Stimulated activated CD8-positive, alpha-beta memory T cell treated with anti-CD3 and anti-CD28 coated beads, Interleukin-4, amount 100 ng/mL, for 4 hours (primary cell): ENCODE results near the gene UBA3.

Experiments used
- DNase-seq, 2 donors: peaks; one replicate each; pipeline ENCODE4 v3.0.0-alpha.2; 2020; ENCODE audit warnings: low read depth in 2 of 2, low spot score in 1 of 2

Gene UBA3

GRCh38 chr3:69099576-69099975 is 19.4 kb upstream of the UBA3 start:
- DNase-seq: no peak

- no peak for DNase-seq
Measured at GRCh38 chr3:69097407-69098086, 17.4 kb upstream of the UBA3 start.

GRCh38 chr3:69096299-69096698 is 16.1 kb upstream of the UBA3 start:
- DNase-seq: no peak

- no peak for DNase-seq
Measured at GRCh38 chr3:69095636-69096035, 15.5 kb upstream of the UBA3 start.

- no peak for DNase-seq
Measured at GRCh38 chr3:69094467-69095205, 14.5 kb upstream of the UBA3 start.

- DNase-seq: no peak
Measured at GRCh38 chr3:69092030-69092516, 11.9 kb upstream of the UBA3 start.

- no peak for DNase-seq
Measured at GRCh38 chr3:69091389-69092029, 11.3 kb upstream of the UBA3 start.

- no peak for DNase-seq
Measured at GRCh38 chr3:69090021-69090420, 9.9 kb upstream of the UBA3 start.

- no peak for DNase-seq
Measured at GRCh38 chr3:69088063-69088462, 7.9 kb upstream of the UBA3 start.

GRCh38 chr3:69087030-69087791 is 7.0 kb upstream of the UBA3 start:
- no peak for DNase-seq

- DNase-seq: peak; percentile 43 to 67
Measured at GRCh38 chr3:69085833-69086722, 5.9 kb upstream of the UBA3 start.

- DNase-seq: no peak
Measured at GRCh38 chr3:69085168-69085832, 5.1 kb upstream of the UBA3 start.

GRCh38 chr3:69084326-69085167 is 4.4 kb upstream of the UBA3 start, which contains the start of gene ARL6IP5:
Gene ARL6IP5 (plus strand): TSS chr3:69084937. CDS start chr3:69085048, 111 bp downstream.
- DNase-seq: peak; percentile 72 to 82

GRCh38 chr3:69082805-69083204 is 2.6 kb upstream of the UBA3 start:
- peak; percentile 49 to 65 for DNase-seq

- no peak for DNase-seq
Measured at GRCh38 chr3:69082361-69082760, 2.2 kb upstream of the UBA3 start.

GRCh38 chr3:69081583-69082262 is 1.6 kb upstream of the UBA3 start:
- no peak for DNase-seq

GRCh38 chr3:69079269-69080159 is 651 bp downstream of the UBA3 start:
- no peak for DNase-seq
